ENCODE data around the gene ANGPT4.

Gene ANGPT4, protein sequence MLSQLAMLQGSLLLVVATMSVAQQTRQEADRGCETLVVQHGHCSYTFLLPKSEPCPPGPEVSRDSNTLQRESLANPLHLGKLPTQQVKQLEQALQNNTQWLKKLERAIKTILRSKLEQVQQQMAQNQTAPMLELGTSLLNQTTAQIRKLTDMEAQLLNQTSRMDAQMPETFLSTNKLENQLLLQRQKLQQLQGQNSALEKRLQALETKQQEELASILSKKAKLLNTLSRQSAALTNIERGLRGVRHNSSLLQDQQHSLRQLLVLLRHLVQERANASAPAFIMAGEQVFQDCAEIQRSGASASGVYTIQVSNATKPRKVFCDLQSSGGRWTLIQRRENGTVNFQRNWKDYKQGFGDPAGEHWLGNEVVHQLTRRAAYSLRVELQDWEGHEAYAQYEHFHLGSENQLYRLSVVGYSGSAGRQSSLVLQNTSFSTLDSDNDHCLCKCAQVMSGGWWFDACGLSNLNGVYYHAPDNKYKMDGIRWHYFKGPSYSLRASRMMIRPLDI

DNA sequence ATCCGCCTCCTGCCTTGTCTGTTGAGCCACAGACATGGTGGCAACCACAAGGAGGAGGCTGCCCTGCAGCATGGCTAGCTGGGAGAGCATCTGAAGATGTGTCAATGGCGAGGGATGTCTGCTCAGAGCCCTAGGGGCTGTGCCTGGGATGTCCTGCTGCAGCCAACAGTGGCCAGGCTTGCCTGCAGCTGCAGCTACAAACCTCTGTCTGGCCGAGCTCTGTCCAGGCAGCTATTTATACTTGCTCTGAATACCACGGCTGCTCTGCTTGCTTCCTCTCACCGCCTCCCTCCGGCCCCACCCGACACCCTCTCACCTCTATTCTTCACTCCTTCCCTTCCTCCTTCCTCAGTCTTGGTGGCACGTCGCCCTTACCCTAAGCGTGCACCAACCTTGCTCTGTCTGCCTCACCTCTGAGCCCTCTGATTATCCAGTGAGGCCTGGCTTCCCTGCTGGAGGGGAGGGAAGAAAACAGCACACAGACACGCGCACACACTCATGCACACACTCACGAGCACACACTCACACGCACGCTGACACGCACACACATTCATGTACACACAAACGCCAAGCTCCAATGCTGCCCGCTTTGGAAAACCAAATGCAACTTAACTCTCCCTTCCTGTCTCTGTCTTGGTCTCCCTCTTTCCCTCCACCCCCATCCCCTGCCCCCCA lies at the start of gene ANGPT4:
Gene ANGPT4, minus strand, starts transcription at position 210 of the 675 bp plus-strand sequence. Its CDS starts 120 bp downstream, at position 90.
- DNase-seq: no peak

DNA sequence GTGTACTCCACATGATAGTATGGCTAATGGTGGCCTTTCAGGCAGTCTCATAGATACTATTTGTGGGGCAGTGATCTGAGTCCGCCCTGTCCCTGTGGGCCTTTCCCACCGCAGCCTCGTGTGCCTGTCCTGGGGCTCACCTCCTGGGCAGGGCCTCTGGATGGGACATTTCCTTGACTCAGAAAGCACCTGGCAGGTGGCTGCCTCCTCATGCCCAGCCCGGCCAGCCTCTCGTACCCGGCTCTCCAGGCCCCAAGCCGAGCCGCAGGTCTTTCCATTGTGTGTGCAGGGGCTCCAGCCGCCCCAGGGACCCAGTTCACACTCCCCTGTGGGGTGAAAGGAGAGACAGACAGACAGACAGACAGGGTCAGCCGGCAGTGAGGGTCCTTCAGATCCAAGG lies 47.7 kb upstream of the ANGPT4 start:
- DNase-seq: no peak

DNA sequence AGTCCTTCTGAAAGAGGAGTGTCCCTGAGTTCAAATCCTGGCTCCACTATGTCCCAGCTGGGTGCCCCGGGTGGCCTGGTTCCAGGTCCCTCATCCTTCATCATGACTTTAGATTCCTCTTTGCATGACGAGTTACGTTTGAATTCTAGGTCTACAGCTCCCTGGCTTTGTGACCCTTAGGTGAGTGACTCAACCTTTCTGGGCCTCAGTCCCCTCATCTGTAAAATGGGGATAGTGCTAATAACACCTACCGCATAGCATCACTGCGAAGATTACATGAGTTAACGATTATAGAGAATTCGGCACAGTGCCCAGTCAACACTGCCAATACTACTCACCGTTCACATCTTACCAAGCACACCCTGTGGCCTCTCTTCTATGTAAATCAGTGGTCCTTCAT lies 46.5 kb upstream of the ANGPT4 start:
- DNase-seq: no peak

DNA sequence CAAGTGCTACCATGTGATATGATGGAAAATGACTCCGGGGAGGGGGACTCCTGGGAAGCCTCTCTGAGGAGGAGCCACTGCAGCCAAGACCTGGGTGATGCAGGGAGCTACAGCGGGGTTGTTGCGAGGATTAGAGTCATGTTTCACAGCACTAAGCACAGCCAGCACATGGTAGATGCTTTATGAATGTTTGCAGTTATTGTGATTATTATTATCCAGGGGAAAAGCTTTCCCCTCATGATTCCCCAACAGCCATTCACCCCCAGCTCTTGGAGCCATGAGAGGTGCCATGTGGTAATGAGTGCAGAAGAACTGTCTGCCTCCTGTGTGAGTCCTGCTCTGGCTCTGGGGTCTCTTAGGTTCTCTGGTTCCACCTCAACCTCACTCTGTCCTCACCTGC lies 46.1 kb upstream of the ANGPT4 start:
- DNase-seq: no peak

DNA sequence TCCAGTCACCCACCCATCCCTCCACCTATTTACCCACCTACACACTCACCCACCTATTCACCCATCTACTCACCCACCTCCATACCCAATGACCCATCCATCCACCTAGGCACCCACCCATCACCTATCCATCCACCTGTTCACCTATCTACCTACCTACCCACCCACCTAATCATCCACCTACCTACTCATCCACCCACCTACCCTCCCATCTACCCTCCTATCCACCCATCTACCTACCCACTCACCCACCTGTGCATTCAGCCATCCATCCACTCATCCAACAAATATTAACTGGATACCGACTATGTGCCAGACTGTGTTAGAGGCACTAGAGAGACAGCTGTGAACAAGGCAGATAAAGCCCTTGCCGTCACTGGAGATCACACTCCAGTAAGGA lies 45.6 kb upstream of the ANGPT4 start:
- no peak for DNase-seq

DNA sequence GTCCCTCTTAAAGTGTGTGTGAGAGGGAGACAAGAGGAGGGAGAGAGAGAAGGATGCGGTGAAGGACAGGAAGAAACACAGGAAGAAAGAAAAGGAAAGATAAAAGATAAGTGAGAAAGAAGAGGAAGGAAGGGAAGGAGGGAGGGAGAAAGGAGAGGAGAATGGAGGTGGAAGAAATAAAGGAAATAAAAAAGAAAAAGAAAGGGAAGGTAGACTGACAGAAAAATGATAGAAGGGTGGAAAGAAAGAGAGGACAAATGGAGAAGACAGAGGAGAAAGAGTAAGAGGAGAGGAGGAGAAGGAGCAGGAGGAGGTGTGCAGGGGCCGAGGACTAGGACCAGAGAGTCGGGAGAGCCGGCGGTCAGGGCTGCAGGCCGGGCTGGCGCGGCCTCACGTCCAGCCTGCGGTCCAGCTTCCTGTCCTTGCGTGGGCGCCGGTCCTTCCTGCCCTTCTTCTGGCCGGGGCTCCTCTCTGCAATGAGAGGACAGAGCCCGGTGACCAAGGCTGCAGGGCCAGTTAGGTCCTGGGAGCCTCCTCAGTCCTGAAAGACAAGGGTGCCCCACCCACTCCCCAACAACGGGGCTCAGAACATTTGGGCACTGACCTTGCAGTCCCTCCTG lies 44.0 kb upstream of the ANGPT4 start:
- DNase-seq: no peak

DNA sequence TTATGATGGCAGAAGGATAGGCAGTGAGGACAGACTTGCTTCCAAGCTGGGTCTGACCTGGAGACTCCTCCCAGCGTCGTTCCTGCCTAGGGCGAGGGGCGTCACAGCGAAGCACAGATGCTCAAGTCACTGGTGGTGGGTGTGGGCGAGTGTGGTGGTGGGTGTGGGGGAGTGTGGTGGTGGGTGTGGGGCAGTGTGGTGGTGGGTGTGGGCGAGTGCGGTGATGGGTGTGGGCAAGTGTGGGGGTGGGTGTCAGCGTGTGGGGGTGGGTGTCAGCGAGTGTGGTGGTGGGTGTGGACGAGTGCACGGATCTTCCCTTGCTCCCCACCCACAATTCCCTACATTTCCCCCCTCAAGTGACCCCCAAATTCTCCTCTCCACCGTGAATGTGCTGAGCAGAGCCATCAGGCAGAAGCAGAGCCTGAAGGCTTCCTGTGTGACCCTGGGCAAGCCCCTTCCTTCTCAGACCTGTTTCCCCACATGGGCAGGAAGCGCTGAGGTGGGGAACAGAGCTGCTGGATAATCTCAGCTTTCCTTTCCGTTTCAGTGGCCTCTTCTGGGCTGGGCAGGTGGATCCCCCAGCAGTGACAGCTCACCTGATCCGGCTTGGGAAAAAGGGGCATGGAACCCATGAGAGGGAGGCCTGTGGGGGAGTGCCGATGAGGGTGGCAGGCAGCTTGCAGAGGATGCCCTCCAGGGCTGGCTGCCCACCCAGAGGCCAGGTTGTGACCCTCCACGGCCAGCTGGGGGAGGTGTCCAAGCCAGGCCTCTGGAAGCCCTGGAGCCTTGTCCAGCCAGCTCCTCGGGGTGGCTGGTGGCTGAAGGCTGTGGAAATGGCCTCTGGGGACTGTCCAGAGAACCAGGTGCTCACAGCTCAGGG lies 43.0 kb upstream of the ANGPT4 start:
- DNase-seq: no peak

DNA sequence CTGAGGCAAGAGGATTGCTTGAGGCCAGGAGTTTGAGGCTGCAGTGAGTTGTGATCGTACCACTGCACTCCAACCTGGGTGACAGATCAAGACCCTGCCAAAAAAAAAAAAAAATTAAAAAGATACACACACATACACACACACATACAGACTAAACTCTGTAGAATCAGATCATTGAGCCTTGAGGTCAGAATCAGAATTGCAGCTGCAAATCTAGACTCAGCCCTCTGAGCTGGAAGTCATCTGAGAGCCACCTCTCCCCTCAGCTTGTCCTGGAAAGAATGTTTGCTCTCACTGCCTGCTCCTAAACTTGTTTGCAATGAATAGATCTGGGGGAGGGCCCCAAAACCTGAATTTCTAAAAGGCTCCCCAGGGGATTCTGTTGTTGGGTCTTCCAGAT lies 41.4 kb upstream of the ANGPT4 start:
- DNase-seq: no peak

DNA sequence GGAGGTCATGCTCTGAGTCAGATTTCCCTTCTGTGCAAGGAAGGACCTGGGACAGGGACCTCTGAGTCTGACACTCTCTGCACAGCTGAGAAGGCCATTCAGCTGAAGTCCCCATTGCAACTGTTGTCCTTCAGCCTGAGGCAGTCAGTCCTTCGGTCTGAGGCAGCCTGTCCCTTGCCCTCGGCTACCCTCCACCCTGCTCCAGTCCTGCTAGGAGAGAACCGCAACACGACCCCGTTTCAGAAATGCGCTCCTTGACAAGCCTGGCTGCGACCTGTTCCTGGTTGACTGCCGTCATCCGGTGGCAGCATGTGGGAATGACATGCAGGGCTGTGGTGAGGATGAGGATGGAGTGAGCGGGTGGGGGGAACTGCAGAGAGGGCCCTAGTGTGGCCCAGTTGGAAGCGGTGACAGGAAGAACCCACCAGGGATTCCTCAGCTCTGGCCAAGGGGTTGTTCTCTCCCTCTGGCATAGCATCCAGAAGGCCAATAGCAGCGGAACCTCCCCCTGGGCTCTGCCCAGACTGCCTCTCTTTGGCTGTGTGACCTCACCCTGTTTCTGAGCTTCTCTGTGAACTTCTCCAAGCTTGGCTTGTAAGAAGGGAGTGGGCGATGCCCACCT lies 40.3 kb upstream of the ANGPT4 start:
- DNase-seq: peak; percentile 74

DNA sequence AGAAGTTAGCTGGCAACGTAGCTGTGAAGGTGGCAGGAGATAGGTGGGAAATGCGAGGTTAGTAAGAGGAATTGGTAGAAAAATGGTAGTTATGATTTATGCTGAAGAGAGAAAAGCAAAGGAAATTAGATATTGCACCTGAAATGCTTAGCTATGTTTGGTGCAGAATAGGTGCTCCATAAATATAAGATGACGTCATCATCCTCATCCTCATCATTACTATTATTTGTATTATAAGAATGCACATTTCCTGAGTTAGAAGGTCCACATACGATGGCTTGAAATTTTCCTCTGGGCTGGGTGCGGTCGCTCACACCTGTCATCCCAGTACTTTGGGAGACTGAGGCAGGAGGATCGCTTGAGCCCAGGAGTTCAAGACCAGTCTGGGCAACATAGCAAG lies 39.5 kb upstream of the ANGPT4 start:
- DNase-seq: no peak

DNA sequence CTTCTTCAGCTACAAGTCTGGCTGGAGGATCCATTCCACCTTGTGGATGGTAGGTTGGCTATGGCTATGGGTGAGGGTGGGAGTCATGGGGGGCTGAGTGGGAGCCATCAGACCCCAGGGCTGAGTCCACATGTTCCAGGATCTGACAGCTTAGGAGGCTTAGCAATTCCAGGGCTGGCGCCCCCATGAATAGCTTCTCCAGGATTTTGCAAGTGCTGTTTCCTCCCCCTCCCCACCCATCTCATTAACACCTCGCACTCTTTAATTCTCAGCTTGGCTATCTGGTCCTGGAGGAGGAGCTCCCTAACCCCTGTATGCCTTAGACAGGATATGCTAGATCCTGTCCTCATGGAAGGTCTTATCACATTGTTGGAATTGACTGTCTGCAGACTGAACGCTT lies 39.0 kb upstream of the ANGPT4 start:
- DNase-seq: no peak

DNA sequence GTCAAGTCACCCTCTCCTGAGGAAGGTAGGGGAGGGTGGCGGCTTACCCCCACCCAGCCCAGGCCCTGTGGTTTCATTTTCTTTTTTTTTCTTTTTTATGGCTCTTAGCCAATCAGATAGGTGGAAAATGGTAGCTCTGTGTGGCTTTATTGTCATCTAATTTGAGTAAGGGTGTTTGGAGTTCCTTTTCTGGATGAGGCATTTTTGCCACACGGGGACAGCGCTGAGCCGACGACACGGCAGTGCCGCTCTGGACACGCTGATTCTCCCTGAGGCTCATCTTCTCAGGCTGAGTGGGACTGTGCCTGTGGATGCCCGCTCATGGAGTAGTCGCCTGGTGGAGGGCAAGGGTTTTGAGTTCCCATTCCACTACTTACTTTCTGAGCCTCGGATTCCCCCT lies 37.6 kb upstream of the ANGPT4 start:
- DNase-seq: no peak

DNA sequence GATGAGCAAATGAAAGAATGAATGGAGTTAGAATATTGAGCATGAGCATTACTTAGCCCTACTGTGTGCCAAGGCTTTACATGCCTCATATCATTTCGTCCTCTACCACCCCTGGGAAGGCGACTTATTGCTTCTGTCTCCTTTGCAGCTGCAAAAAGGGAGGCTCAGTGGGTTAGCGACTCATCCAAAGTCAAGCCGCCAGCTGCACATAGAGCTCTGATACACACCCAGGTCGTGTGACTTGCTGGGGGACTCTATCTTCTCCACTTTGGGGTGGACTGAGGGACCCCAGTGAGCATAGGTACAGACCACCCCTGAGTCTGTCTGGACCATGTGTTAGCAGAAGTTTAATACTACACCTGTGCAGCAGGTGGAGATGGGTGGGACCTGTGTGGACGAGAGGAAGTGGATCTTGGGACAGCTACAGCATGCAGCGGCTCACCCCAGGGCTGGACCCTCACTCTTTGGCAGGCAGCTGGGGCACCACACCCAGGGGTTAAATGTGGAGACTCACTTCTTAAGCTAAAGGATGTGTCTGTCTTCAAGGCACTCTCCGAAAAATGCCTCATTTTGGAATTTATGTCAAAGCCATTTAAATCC lies 36.2 kb upstream of the ANGPT4 start:
- DNase-seq: no peak

DNA sequence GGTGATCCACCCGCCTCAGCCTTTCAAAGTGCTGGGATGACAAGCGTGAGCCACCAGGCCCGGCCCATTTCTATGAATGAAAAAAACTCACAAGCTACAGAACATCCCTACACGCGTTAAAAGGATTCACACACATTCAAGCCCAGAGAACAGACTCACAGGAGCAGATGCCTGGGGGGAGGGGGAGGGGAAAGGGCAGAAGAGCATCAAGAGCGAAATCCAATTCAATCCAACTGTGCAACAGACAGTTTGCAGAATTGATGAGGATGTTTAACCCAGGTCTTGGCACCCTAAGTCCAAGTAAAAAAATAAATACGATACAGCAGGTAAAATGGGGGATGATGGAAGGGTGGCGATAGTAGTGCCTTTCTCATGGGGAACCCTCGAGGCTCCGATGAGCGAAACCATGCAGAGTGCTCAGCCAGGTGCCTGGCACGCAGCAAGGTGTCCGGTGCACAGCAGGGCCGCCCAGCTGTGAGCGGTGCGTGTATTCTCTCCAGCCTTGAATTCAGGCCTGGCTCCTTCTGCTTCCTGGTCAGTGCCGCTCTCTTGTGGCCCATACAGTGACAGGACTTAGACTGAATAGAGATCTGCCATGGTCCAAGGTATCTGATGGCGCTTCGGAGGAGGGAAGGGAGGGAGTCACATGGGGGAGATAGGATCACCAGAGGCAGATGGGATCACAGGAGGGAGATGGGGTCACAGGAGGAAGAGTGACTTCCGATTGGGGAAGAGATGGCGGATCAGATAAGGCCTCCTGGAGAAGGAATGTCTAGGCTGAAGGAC lies 35.4 kb upstream of the ANGPT4 start:
- DNase-seq: no peak

DNA sequence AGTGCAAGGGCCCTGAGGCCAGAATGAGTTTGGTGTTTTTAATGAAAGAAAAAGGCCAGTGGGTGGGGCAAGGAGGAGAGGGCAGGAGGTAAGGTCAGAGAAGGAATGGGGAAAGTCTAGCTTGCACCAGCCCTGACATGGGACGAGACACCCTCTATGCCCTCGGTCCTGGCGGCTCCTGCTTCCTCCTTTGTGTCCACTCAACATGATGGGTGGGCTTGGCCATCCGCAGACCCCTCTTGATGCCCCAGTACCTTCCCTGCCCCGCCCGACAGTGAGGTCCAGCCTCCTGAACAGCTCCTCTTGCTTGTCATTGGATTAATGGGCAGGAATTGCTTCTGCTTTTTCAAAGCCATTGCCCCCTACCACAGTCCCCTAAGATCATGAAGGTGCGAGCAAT lies 33.6 kb upstream of the ANGPT4 start:
- DNase-seq: no peak

DNA sequence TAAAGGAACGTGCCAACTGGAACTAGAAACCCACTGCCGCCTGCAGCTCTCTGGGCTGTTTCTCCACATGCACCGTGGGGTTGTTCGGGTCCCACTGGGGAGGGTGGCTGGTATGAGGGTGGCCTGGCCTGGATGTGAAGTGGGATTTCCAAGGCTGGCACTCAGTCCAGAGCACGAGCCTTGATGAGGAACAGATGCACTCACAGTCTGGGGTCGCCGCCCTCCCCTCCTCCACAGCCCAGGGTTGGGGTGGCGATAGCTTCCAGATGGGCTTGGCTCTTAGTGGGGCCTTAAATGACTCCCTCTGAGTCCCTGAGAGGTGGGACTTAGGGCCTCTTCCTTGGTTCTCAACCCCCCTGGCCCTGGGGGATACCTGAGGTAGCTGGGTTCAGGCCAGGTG lies 30.7 kb upstream of the ANGPT4 start:
- no peak for DNase-seq

DNA sequence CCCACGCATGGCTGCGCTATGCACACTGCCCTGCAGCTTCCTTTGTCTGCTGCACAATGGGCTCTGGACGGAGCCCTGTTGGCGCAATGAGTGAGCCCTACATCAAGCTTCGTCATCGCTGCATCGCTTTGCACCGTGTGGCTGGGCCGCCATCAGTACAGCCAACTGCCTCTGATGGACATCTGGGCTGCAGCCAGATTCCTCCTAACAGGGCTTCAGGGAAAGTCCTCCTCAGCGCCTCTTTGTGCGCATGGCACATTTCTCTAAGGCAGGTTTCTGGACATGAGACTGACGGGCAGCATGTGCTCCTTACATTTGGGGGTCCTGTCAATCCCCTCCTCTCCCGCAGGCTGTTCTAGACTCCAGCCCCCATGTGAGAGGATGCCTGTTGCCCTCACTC lies 29.7 kb upstream of the ANGPT4 start:
- DNase-seq: no peak

DNA sequence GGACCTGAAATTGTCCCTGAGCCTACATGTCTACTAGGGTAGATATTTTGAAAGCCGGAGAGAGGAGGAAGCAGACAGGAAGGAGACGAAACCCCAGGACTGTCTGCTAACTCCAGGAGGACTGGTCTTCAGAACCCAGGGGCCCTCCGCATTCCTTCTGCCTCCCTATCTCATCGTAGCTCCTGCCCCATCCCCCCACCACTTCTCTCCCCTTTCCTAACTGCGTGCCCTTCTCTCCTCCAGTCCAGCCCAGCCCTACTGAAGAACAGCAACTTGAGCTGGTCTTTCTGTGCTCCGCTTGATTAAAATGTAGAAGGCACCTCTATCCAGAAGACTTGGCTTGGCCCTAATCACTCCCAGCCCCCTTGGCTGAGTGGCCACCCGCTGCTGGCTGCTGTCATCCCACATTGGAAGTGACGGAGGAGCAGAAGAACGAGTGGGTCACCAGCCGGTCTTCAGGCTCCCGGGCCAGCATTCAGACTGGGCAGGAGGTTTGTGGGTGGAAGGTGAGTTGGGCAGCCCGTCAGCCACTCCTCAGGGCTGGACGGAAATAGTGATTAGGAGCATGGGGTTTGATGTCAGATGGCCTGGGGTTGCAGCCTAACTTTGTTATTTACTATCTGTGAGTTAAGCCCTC lies 28.8 kb upstream of the ANGPT4 start:
- no peak for DNase-seq

DNA sequence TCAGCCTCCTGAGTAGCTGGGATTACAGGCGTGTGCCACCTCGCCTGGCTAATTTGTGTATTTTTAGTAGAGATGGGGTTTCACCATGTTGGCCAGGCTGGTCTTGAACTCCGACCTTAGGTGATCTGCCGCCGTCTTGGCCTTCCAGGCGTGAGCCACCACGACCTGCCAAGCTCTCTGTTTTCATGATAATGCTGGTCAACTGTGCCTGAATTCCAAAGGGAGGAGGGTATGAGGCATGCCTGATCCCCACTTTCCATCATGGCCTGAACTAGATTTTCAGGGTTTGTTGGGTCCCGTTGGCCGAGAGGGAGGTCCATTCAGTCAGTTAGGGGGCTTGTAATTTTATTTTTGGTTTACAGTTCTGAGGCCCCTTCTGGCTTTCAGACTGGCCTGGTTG lies 28.0 kb upstream of the ANGPT4 start:
- DNase-seq: no peak

DNA sequence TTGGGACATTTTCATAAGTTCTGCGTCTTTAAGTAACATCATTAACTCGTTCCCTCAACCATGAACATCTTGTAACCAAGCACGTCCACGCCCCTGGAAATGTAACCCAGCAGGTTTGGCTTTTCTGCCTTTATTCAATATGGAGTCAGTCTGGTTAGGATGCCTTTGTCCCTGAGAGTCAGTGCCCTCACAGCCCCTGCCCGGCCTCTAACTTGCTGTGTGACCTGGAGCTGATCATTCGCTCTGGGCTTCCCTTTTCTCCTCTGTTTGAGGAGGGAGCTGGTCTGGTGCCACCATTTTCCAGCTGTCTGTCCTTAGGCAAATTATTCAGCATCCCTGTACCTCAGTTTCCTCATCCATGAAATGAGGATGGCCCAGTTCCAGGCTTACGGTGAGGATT lies 26.5 kb upstream of the ANGPT4 start:
- DNase-seq: no peak

DNA sequence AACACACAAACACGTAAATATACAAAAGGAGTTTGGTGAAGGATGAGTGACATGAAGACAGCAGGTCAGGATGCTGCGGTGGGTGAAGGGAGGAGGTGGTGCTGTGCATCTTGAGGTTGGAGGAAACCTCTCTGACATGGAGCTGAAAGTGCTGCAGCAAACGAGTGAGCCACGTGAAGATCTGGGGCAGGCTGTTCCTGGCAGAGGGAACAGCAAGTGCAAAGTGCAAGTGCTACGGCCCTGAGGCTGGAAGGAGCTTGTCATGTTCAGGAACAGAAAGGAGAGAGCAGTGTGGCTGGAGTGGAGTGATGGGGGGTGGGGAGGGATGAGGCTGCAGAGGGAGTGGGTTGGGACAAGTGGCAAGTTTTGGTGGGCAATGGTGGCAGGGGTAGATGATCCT lies 24.8 kb upstream of the ANGPT4 start:
- DNase-seq: no peak
